Testis (tissue), 3 donors: Measurements from ENCODE around the gene TCF4. TPM values are rescaled to one million over a fixed set of nuclear protein-coding genes. Genes with fewer than 3 reads are reported as not detected.

Experiments
- DNase-seq: peaks from one replicate; pipeline ENCODE4 v3.0.0-alpha.2; 2019
- H3K27ac ChIP-seq, 2 donors: fragments of 200-600 bp; sonication (generic); one replicate each; pipeline ENCODE4 v1.5.1; 2019
- H3K27me3 ChIP-seq: fragments of 200-600 bp; sonication (generic); one replicate; pipeline ENCODE4 v1.5.1; 2019
- H3K36me3 ChIP-seq: fragments of 200-600 bp; sonication (generic); one replicate; pipeline ENCODE4 v1.5.1; 2017; ENCODE audit warnings: low read depth; ENCODE audit errors: missing control alignments
- H3K4me1 ChIP-seq: fragments of 200-600 bp; sonication (generic); one replicate; pipeline ENCODE4 v1.5.1; 2019
- H3K4me3 ChIP-seq, 2 donors: fragments of 200-600 bp; sonication (generic); one replicate each; pipeline ENCODE4 v1.5.1; 2017 to 2019
- H3K9me3 ChIP-seq: fragments of 200-600 bp; sonication (generic); one replicate; pipeline ENCODE4 v1.5.1; 2017
- CTCF ChIP-seq, 3 experiments: fragments of 450-650 bp in 2 of 3; fragments of 200-600 bp in 1 of 3; sonication (generic) in 1 of 3; IDR thresholded peaks; one replicate each; pipeline ENCODE4 v1.5.1; 2016 to 2019; ENCODE audit warnings: antibody characterized with exemption in 3 of 3, mild to moderate bottlenecking in 2 of 3, moderate library complexity in 1 of 3
- POLR2A ChIP-seq: fragments of 450-650 bp; IDR thresholded peaks from one replicate; pipeline ENCODE4 v1.6.1; 2017; ENCODE audit warnings: antibody characterized with exemption, mild to moderate bottlenecking, moderate library complexity
- WGBS, 2 donors: methylation state at CpG; one replicate each; pipeline ENCODE4 v1.1.5; 2018; 5-methylcytosine and 5-hydroxymethylcytosine counted together
- intact Hi-C: fragments of 100-400 bp; cut with DNase I; formaldehyde crosslinking; loops from one replicate; pipeline ENCODE4 v1.15.1; 2023; ENCODE audit warnings: low total_unique reads
- polyA plus RNA-seq: library from polyadenylated mRNA; stranded (reverse); fragments of 350-450 nt; fragmentation: Illumina TruSeq; extraction: RNeasy Lipid Tissue Mini Kit (QIAGEN cat#74804); gene quantifications from one replicate; pipeline ENCODE4 v1.2.3, GENCODE V29; 2014; ENCODE audit warnings: low read depth, low replicate concordance; ENCODE audit not compliant: insufficient read depth
- total RNA-seq, 2 donors: library from RNA; depleted of rRNA; stranded (reverse); fragments of >200 nt; gene quantifications; one replicate each; pipeline ENCODE4 v1.2.3, GENCODE V29; 2016

The TCF4 gene
- total and polyA plus RNA-seq, 3 donors from 2014 or later: 50.8 to 122 (median 110) TPM

GRCh38 chr18:55365342-55365741 is 222.7 kb downstream of the TCF4 start:
- WGBS, 2 donors: 74 to 81% methylated on average over 2 of the region's 2 CpGs
- H3K36me3 ChIP-seq: no peaks in the 10 kb centered on the region

GRCh38 chr18:55362303-55362702 is 225.7 kb downstream of the TCF4 start:
- Histone ChIP-seq H3K27me3 (no peaks in the 10 kb centered on the region), H3K9me3 (no peaks in the 10 kb centered on the region), H3K4me1 (no peaks in the 10 kb centered on the region), H3K36me3 (no peaks in the 10 kb centered on the region), H3K27ac (no peak overlapping the region), H3K4me3 (no peak overlapping the region)
- intact Hi-C loops: no loop called here
- TF ChIP-seq POLR2A (no peak), CTCF (IDR thresholded peaks at IDR 0.05) (no peak)
- WGBS, 2 donors: 94 to 96% methylated on average over 3 of the region's 3 CpGs
- DNase-seq: no peak

More at GRCh38 chr18:55365342-55365741, 222.7 kb downstream of the TCF4 start:
- no peak overlapping the region for H3K27ac ChIP-seq
- no peak for DNase-seq
- H3K4me1 ChIP-seq: no peaks in the 10 kb centered on the region
- H3K9me3 ChIP-seq: no peaks in the 10 kb centered on the region
- TF ChIP-seq CTCF (IDR thresholded peaks at IDR 0.05) (no peak), POLR2A (no peak)
- intact Hi-C loops: no loop called here
- H3K27me3 ChIP-seq: no peaks in the 10 kb centered on the region
- no peak overlapping the region for H3K4me3 ChIP-seq

GRCh38 chr18:55361492-55362250 is 226.3 kb downstream of the TCF4 start:
- WGBS, 2 donors: 78 to 81% methylated on average over 3 of the region's 3 CpGs

GRCh38 chr18:55360061-55360460 is 227.9 kb downstream of the TCF4 start:
- H3K4me3 ChIP-seq: no peak overlapping the region
- TF ChIP-seq POLR2A: no peak
- no peak for TF ChIP-seq CTCF (IDR thresholded peaks at IDR 0.05)
- no peaks in the 10 kb centered on the region for H3K27me3 ChIP-seq
- intact Hi-C loops: no loop called here
- WGBS, 2 donors: 88 to 94% methylated on average over 1 of the region's 1 CpG
- no peak overlapping the region for H3K27ac ChIP-seq
- no peak for DNase-seq
- no peaks in the 10 kb centered on the region for H3K4me1 ChIP-seq
- H3K9me3 ChIP-seq: no peaks in the 10 kb centered on the region
- H3K36me3 ChIP-seq: no peaks in the 10 kb centered on the region

More at GRCh38 chr18:55361492-55362250, 226.3 kb downstream of the TCF4 start:
- DNase-seq: no peak
- H3K4me3 ChIP-seq: no peak overlapping the region
- TF ChIP-seq CTCF (IDR thresholded peaks at IDR 0.05): no peak
- no peak for TF ChIP-seq POLR2A
- H3K9me3 ChIP-seq: no peaks in the 10 kb centered on the region
- no peak overlapping the region for H3K27ac ChIP-seq
- no peaks in the 10 kb centered on the region for H3K36me3 ChIP-seq
- no peaks in the 10 kb centered on the region for H3K27me3 ChIP-seq
- H3K4me1 ChIP-seq: no peaks in the 10 kb centered on the region
- intact Hi-C loops: no loop called here

- no peaks in the 10 kb centered on the region for H3K36me3 ChIP-seq
- H3K27ac ChIP-seq: no peak overlapping the region
- H3K4me1 ChIP-seq: no peaks in the 10 kb centered on the region
- intact Hi-C loops: no loop called here
- TF ChIP-seq POLR2A: no peak
- no peak for TF ChIP-seq CTCF (IDR thresholded peaks at IDR 0.05)
- DNase-seq: no peak
- 96% methylated on average over 3 of the region's 3 CpGs for WGBS, 2 donors
- no peaks in the 10 kb centered on the region for H3K9me3 ChIP-seq
- no peak overlapping the region for H3K4me3 ChIP-seq
- no peaks in the 10 kb centered on the region for H3K27me3 ChIP-seq
Observed at GRCh38 chr18:55356815-55357214, 231.2 kb downstream of the TCF4 start.
